GM23338 (cell line): ENCODE results near the gene RPEL1. TPM values are rescaled to one million over a fixed set of nuclear protein-coding genes. Genes with fewer than 3 reads are reported as not detected.

Source experiments
- ATAC-seq: fragments of 200-7000 bp; cut with Tn5 transposase; 3 replicates; pipeline ENCODE4 v1.9.1; 2020
- DNase-seq: peaks from one replicate; pipeline ENCODE4 v3.0.0-alpha.2; 2015; ENCODE audit warnings: low spot score
- H2AFZ ChIP-seq: fragments of 200-600 bp; sonication (generic); 2 replicates; pipeline ENCODE4 v1.8.0; 2016; ENCODE audit warnings: antibody characterized with exemption, mild to moderate bottlenecking, moderate library complexity
- H3F3A ChIP-seq: fragments of 200-600 bp; sonication (generic); replicated peaks from 2 replicates; pipeline ENCODE4 v1.8.0; 2017; ENCODE audit warnings: antibody characterized with exemption, mixed run types, low read depth
- H3K27ac ChIP-seq: fragments of 200-600 bp; sonication (generic); 2 replicates; pipeline ENCODE4 v1.6.1; 2016; ENCODE audit warnings: low read depth
- H3K27me3 ChIP-seq: fragments of 200-600 bp; sonication (generic); 2 replicates; pipeline ENCODE4 v1.8.0; 2016; ENCODE audit warnings: mild to moderate bottlenecking, mixed run types, moderate library complexity; ENCODE audit not compliant: insufficient read depth
- H3K36me3 ChIP-seq: fragments of 200-600 bp; sonication (generic); 2 replicates; pipeline ENCODE4 v1.8.0; 2016; ENCODE audit warnings: mild to moderate bottlenecking; ENCODE audit not compliant: insufficient read depth
- H3K4me1 ChIP-seq: fragments of 200-600 bp; sonication (generic); 2 replicates; pipeline ENCODE4 v1.8.0; 2016; ENCODE audit warnings: mild to moderate bottlenecking, moderate library complexity; ENCODE audit not compliant: insufficient read depth
- H3K4me2 ChIP-seq: fragments of 200-600 bp; sonication (generic); 2 replicates; pipeline ENCODE4 v1.7.1; 2017; ENCODE audit warnings: mixed run types
- H3K4me3 ChIP-seq: fragments of 200-600 bp; sonication (generic); 2 replicates; pipeline ENCODE4 v1.6.1; 2016; ENCODE audit warnings: mixed run types
- H3K79me2 ChIP-seq: fragments of 200-600 bp; sonication (generic); replicated peaks from 2 replicates; pipeline ENCODE4 v1.8.0; 2017; ENCODE audit warnings: mild to moderate bottlenecking; ENCODE audit not compliant: insufficient read depth
- H3K9me2 ChIP-seq: fragments of 200-600 bp; sonication (generic); 2 replicates; pipeline ENCODE4 v1.8.0; 2017; ENCODE audit not compliant: insufficient read depth
- H4K20me1 ChIP-seq: fragments of 200-600 bp; sonication (generic); replicated peaks from 2 replicates; pipeline ENCODE4 v1.8.0; 2017; ENCODE audit warnings: mild to moderate bottlenecking; ENCODE audit not compliant: insufficient read depth
- H3K27ac Mint-ChIP-seq: 2 replicates; pipeline ENCODE4 v1.8.0; 2020; ENCODE audit warnings: inconsistent platforms, mild to moderate bottlenecking, moderate library complexity, mixed read lengths
- H3K27me3 Mint-ChIP-seq: 3 replicates; pipeline ENCODE4 v1.8.0; 2022; ENCODE audit warnings: low read depth, mild to moderate bottlenecking, moderate library complexity, mixed read lengths, inconsistent platforms; ENCODE audit not compliant: insufficient read depth, poor library complexity
- H3K36me3 Mint-ChIP-seq: 3 replicates; pipeline ENCODE4 v1.8.0; 2021; ENCODE audit warnings: low read depth, mild to moderate bottlenecking, inconsistent platforms, moderate library complexity, mixed read lengths
- H3K4me1 Mint-ChIP-seq: 3 replicates; pipeline ENCODE4 v1.8.0; 2020; ENCODE audit warnings: mild to moderate bottlenecking, inconsistent platforms, mixed read lengths
- H3K4me3 Mint-ChIP-seq: 3 replicates; pipeline ENCODE4 v1.8.0; 2021; ENCODE audit warnings: moderate library complexity, mild to moderate bottlenecking, inconsistent platforms, mixed read lengths
- H3K9me3 Mint-ChIP-seq: 3 replicates; pipeline ENCODE4 v1.8.0; 2020; ENCODE audit warnings: moderate library complexity, mild to moderate bottlenecking, inconsistent platforms, mixed read lengths
- CREB1 ChIP-seq: fragments of 250-450 bp; sonication (Bioruptor Pico); IDR thresholded peaks from 2 replicates; pipeline ENCODE4 v1.5.0; 2020; ENCODE audit warnings: low read depth, mild to moderate bottlenecking, moderate library complexity
- CTCF ChIP-seq, 2 experiments: fragments of 200-600 bp in 1 of 2; sonication (generic) in 1 of 2; conservative IDR thresholded peaks; 2 replicates each; pipeline versions ENCODE4 v1.5.1 to v1.6.1; 2016 to 2017; ENCODE audit warnings: antibody characterized with exemption in 2 of 2, low read depth in 2 of 2, mild to moderate bottlenecking in 2 of 2, moderate library complexity in 1 of 2
- ETS1 ChIP-seq: IDR thresholded peaks from 2 replicates; pipeline ENCODE4 v1.6.1; 2016; ENCODE audit warnings: antibody characterized with exemption
- EZH2 ChIP-seq: fragments of 200-600 bp; sonication (generic); IDR thresholded peaks from one replicate; pipeline ENCODE4 v1.8.0; 2017; ENCODE audit warnings: antibody characterized with exemption, mild to moderate bottlenecking, low read depth; ENCODE audit not compliant: unreplicated experiment
- EZH2phosphoT487 ChIP-seq: fragments of 200-600 bp; sonication (generic); IDR thresholded peaks from one replicate; pipeline ENCODE4 v1.8.1; 2018; ENCODE audit warnings: antibody characterized with exemption; ENCODE audit not compliant: unreplicated experiment
- NANOG ChIP-seq: IDR thresholded peaks from 2 replicates; pipeline ENCODE4 v1.6.1; 2016; ENCODE audit warnings: antibody characterized with exemption, borderline replicate concordance
- REST ChIP-seq: IDR thresholded peaks from one replicate; pipeline ENCODE4 v1.6.1; 2018; ENCODE audit warnings: antibody characterized with exemption; ENCODE audit not compliant: unreplicated experiment
- STAT1 ChIP-seq: IDR thresholded peaks from one replicate; pipeline ENCODE4 v1.6.1; 2016; ENCODE audit warnings: antibody characterized with exemption; ENCODE audit not compliant: unreplicated experiment
- ZNF114 ChIP-seq: fragments of 250-450 bp; sonication (Bioruptor Pico); IDR thresholded peaks from 2 replicates; pipeline ENCODE4 v1.5.0; 2020; ENCODE audit warnings: mild to moderate bottlenecking, moderate library complexity
- ZNF331 ChIP-seq: fragments of 250-450 bp; sonication (Bioruptor Pico); IDR thresholded peaks from 2 replicates; pipeline ENCODE4 v1.5.0; 2020; ENCODE audit warnings: low read depth, mild to moderate bottlenecking, moderate library complexity
- polyA plus RNA-seq: library from polyadenylated mRNA; unstranded; fragments of >200 nt; fragmentation: Nextera tagmentation; extraction: Ambion mirVana; gene quantifications from 2 replicates; pipeline ENCODE4 v1.2.1, GENCODE V29; 2016
- total RNA-seq: library from RNA; depleted of rRNA; stranded (reverse); fragments of >200 nt; shearing (Covaris generic); gene quantifications from 2 replicates; pipeline ENCODE4 v1.2.3, GENCODE V29; 2014

RPEL1 gene
- total and polyA plus RNA-seq, 2 experiments from 2014 or later = not detected

- Histone ChIP-seq H3K79me2 (no peaks in the 10 kb centered on the region), H3K36me3 (no peaks in the 10 kb centered on the region), H3K4me3 (no peak overlapping the region), H2AFZ (no peak overlapping the region), H3K9me2 (no peaks in the 10 kb centered on the region), H3F3A (peaks cover 18% of the 10 kb centered on the region), H3K27ac (no peak overlapping the region), H4K20me1 (peaks cover 19% of the 10 kb centered on the region), H3K27me3 (peaks cover 33% of the 10 kb centered on the region), H3K4me1 (peaks cover 28% of the 10 kb centered on the region), H3K4me2 (no peak overlapping the region)
- no peaks in the 10 kb centered on the region; the same call in 2 of the 3 replicates for H3K36me3 Mint-ChIP-seq
- H3K27ac Mint-ChIP-seq = no peak overlapping the region
- TF ChIP-seq EZH2phosphoT487 (no peak), ETS1 (no peak)
- H3K27me3 Mint-ChIP-seq = peaks cover 25% of the 10 kb centered on the region
- H3K4me1 Mint-ChIP-seq = peaks cover 25% of the 10 kb centered on the region
- DNase-seq (no peak), ATAC-seq (no peak)
- H3K9me3 Mint-ChIP-seq = no peaks in the 10 kb centered on the region; the same call in 2 of the 3 replicates
- H3K4me3 Mint-ChIP-seq = no peak overlapping the region
Measured at GRCh38 chr10:103282961-103283360, 37.3 kb downstream of the RPEL1 start.

- Histone ChIP-seq H3K4me2 (no peak overlapping the region), H3K36me3 (no peaks in the 10 kb centered on the region), H2AFZ (no peak overlapping the region), H3K27ac (no peak overlapping the region), H3K9me2 (no peaks in the 10 kb centered on the region), H3K27me3 (peaks cover 21% of the 10 kb centered on the region), H3K4me3 (no peak overlapping the region), H3K79me2 (no peaks in the 10 kb centered on the region), H4K20me1 (peaks cover 8% of the 10 kb centered on the region), H3K4me1 (peaks cover 21% of the 10 kb centered on the region), H3F3A (peaks cover 8% of the 10 kb centered on the region; the same call in 1 of the 2 replicates)
- Mint-ChIP-seq H3K4me1 (peaks cover 18% of the 10 kb centered on the region), H3K9me3 (no peaks in the 10 kb centered on the region), H3K27ac (no peak overlapping the region), H3K27me3 (peaks cover 13% of the 10 kb centered on the region), H3K4me3 (no peak overlapping the region), H3K36me3 (no peaks in the 10 kb centered on the region; the same call in 2 of the 3 replicates)
- DNase-seq (no peak), ATAC-seq (no peak)
- TF ChIP-seq CREB1 (no peak), REST (no peak), EZH2 (no peak), EZH2phosphoT487 (no peak), CTCF (conservative IDR thresholded peaks at IDR 0.05; ENCODE audit: low read depth in 2 of 2) (no peak), ZNF331 (CRISPR knock-in tag) (no peak), ZNF114 (CRISPR knock-in tag) (no peak), NANOG (no peak), STAT1 (no peak)
Measured at GRCh38 chr10:103284170-103284569, 38.5 kb downstream of the RPEL1 start.
